ENCODE results near the gene CTIF.

DNA sequence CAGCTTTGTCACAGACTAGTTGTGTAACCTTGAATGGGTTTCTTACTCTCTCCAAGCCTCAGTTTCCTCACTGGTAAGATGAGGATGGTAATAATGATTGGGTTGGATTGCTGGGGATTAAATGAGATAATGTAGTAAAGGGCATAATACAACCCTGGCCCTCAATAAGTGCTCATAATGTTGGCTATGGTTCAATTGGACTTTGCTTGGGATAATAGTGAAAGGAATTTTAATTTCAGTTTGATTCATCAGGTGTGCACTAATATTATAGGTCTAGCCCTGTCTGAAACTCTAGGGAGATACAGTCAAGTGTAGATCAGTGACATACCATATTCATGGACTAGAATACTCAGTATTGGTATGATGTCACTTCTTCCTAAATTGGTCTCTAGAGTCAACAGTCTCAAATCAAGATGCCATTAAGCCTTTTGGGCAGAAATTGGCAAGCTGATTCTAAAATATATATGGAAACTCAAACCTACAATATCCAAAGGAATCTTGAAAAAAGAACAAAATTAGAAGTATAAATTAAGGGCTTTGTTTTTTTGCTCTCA lies 250.5 kb downstream of the CTIF start:
- TF ChIP-seq POLR2A (IDR thresholded peaks at IDR 0.05): no peak
- TF ChIP-seq, protein P1, sequence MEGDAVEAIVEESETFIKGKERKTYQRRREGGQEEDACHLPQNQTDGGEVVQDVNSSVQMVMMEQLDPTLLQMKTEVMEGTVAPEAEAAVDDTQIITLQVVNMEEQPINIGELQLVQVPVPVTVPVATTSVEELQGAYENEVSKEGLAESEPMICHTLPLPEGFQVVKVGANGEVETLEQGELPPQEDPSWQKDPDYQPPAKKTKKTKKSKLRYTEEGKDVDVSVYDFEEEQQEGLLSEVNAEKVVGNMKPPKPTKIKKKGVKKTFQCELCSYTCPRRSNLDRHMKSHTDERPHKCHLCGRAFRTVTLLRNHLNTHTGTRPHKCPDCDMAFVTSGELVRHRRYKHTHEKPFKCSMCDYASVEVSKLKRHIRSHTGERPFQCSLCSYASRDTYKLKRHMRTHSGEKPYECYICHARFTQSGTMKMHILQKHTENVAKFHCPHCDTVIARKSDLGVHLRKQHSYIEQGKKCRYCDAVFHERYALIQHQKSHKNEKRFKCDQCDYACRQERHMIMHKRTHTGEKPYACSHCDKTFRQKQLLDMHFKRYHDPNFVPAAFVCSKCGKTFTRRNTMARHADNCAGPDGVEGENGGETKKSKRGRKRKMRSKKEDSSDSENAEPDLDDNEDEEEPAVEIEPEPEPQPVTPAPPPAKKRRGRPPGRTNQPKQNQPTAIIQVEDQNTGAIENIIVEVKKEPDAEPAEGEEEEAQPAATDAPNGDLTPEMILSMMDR (IDR thresholded peaks at IDR 0.05): no peak
- TF ChIP-seq EP300 (IDR thresholded peaks at IDR 0.05): no peak
